ENCODE results near the gene WDR59.
A peak's percentile ranks its signal among the peaks of the same experiment; 100 is the strongest.
"Not testable (repeated sequence)": the region's sequence is repeated elsewhere in the genome, so short reads cannot be mapped to it uniquely, and the experiment has no call there.

The WDR59 gene

GRCh38 chr16:75019586-75019985, 34.7 kb upstream of the WDR59 start:
- ATAC-seq (ENCODE audit: low read depth) = no peak
- no peaks in the 10 kb centered on the region for H3K4me1 Mint-ChIP-seq
- H3K27ac Mint-ChIP-seq = no peak overlapping the region
- peaks cover 11% of the 10 kb centered on the region for H3K36me3 Mint-ChIP-seq
- H3K4me3 Mint-ChIP-seq = no peak overlapping the region
- DNase-seq (ENCODE audit: low spot score in 2 of 2) = no peak
- H3K9me3 Mint-ChIP-seq = peaks cover 8% of the 10 kb centered on the region
- peaks cover 4% of the 10 kb centered on the region for H3K27me3 Mint-ChIP-seq

GRCh38 chr16:75019007-75019406, 34.1 kb upstream of the WDR59 start:
- Mint-ChIP-seq H3K36me3 (peaks cover 11% of the 10 kb centered on the region), H3K4me3 (no peak overlapping the region), H3K27ac (no peak overlapping the region), H3K27me3 (peaks cover 5% of the 10 kb centered on the region), H3K4me1 (no peaks in the 10 kb centered on the region), H3K9me3 (peaks cover 8% of the 10 kb centered on the region)
- DNase-seq (ENCODE audit: low spot score in 2 of 2) = no peak
- no peak for ATAC-seq (ENCODE audit: low read depth)

GRCh38 chr16:75017670-75018525, 33.0 kb upstream of the WDR59 start:
- Mint-ChIP-seq H3K27ac (no peak overlapping the region), H3K36me3 (peaks cover 11% of the 10 kb centered on the region), H3K9me3 (peaks cover 8% of the 10 kb centered on the region), H3K27me3 (peaks cover 5% of the 10 kb centered on the region), H3K4me1 (no peaks in the 10 kb centered on the region), H3K4me3 (no peak overlapping the region)
- no peak for DNase-seq (ENCODE audit: low spot score in 2 of 2)
- ATAC-seq (ENCODE audit: low read depth) = no peak

- DNase-seq (ENCODE audit: low spot score in 2 of 2); H3K4me1 Mint-ChIP-seq; H3K27ac Mint-ChIP-seq; ATAC-seq (ENCODE audit: low read depth); H3K4me3 Mint-ChIP-seq; H3K27me3 Mint-ChIP-seq; H3K36me3 Mint-ChIP-seq; H3K9me3 Mint-ChIP-seq: not testable (repeated sequence)
Measured at GRCh38 chr16:75016451-75017081, 31.6 kb upstream of the WDR59 start.

- no peaks in the 10 kb centered on the region for H3K36me3 Mint-ChIP-seq
- peaks cover 8% of the 10 kb centered on the region for H3K4me1 Mint-ChIP-seq
- no peak overlapping the region for H3K27ac Mint-ChIP-seq
- no peaks in the 10 kb centered on the region for H3K9me3 Mint-ChIP-seq
- DNase-seq (ENCODE audit: low spot score in 2 of 2) (no peak), ATAC-seq (ENCODE audit: low read depth) (no peak)
- no peak overlapping the region for H3K4me3 Mint-ChIP-seq
- H3K27me3 Mint-ChIP-seq = peaks cover 3% of the 10 kb centered on the region
Measured at GRCh38 chr16:75014318-75014717, 29.4 kb upstream of the WDR59 start.

- not testable (repeated sequence) for H3K27me3 Mint-ChIP-seq; ATAC-seq (ENCODE audit: low read depth); H3K9me3 Mint-ChIP-seq; H3K36me3 Mint-ChIP-seq; H3K4me1 Mint-ChIP-seq; DNase-seq (ENCODE audit: low spot score in 2 of 2); H3K4me3 Mint-ChIP-seq; H3K27ac Mint-ChIP-seq
Measured at GRCh38 chr16:75013123-75013522, 28.2 kb upstream of the WDR59 start.

- Mint-ChIP-seq H3K4me1 (peaks cover 8% of the 10 kb centered on the region), H3K27me3 (peaks cover 3% of the 10 kb centered on the region), H3K27ac (peak overlapping the region; percentile 25), H3K4me3 (peak overlapping the region; percentile 67), H3K9me3 (no peaks in the 10 kb centered on the region), H3K36me3 (no peaks in the 10 kb centered on the region)
- ATAC-seq (ENCODE audit: low read depth) (no peak), DNase-seq (ENCODE audit: low spot score in 2 of 2) (no peak)
Measured at GRCh38 chr16:75012380-75013081, 27.6 kb upstream of the WDR59 start.

- Mint-ChIP-seq H3K27me3 (peaks cover 4% of the 10 kb centered on the region), H3K4me3 (no peak overlapping the region), H3K27ac (peak overlapping the region; percentile 25), H3K9me3 (no peaks in the 10 kb centered on the region), H3K4me1 (peaks cover 8% of the 10 kb centered on the region), H3K36me3 (no peaks in the 10 kb centered on the region)
- peak; percentile 86 for ATAC-seq (ENCODE audit: low read depth)
- no peak for DNase-seq (ENCODE audit: low spot score in 2 of 2)
Measured at GRCh38 chr16:75011634-75012307, 26.8 kb upstream of the WDR59 start.

- DNase-seq (ENCODE audit: low spot score in 2 of 2) = no peak
- no peak overlapping the region for H3K27ac Mint-ChIP-seq
- H3K36me3 Mint-ChIP-seq = no peaks in the 10 kb centered on the region
- H3K4me1 Mint-ChIP-seq = peaks cover 8% of the 10 kb centered on the region
- peaks cover 4% of the 10 kb centered on the region for H3K27me3 Mint-ChIP-seq
- H3K9me3 Mint-ChIP-seq = no peaks in the 10 kb centered on the region
- no peak overlapping the region for H3K4me3 Mint-ChIP-seq
- ATAC-seq (ENCODE audit: low read depth) = no peak
Measured at GRCh38 chr16:75010427-75010826, 25.5 kb upstream of the WDR59 start.

- Mint-ChIP-seq H3K9me3 (no peaks in the 10 kb centered on the region), H3K27me3 (peaks cover 7% of the 10 kb centered on the region), H3K4me3 (no peak overlapping the region), H3K4me1 (peaks cover 3% of the 10 kb centered on the region), H3K36me3 (no peaks in the 10 kb centered on the region), H3K27ac (no peak overlapping the region)
- no peak for DNase-seq (ENCODE audit: low spot score in 2 of 2)
- ATAC-seq (ENCODE audit: low read depth) = no peak
Measured at GRCh38 chr16:75007443-75007842, 22.5 kb upstream of the WDR59 start.

GRCh38 chr16:75005697-75006096, 20.8 kb upstream of the WDR59 start:
- no peaks in the 10 kb centered on the region for H3K9me3 Mint-ChIP-seq
- H3K36me3 Mint-ChIP-seq = no peaks in the 10 kb centered on the region
- ATAC-seq (ENCODE audit: low read depth) = no peak
- peaks cover 15% of the 10 kb centered on the region for H3K27me3 Mint-ChIP-seq
- no peak overlapping the region for H3K4me3 Mint-ChIP-seq
- no peak for DNase-seq (ENCODE audit: low spot score in 2 of 2)
- no peaks in the 10 kb centered on the region for H3K4me1 Mint-ChIP-seq
- no peak overlapping the region for H3K27ac Mint-ChIP-seq

GRCh38 chr16:75004460-75004859, 19.5 kb upstream of the WDR59 start:
- H3K9me3 Mint-ChIP-seq = no peaks in the 10 kb centered on the region
- H3K27me3 Mint-ChIP-seq = peaks cover 20% of the 10 kb centered on the region
- no peak overlapping the region for H3K4me3 Mint-ChIP-seq
- H3K36me3 Mint-ChIP-seq = no peaks in the 10 kb centered on the region
- peaks cover 5% of the 10 kb centered on the region for H3K4me1 Mint-ChIP-seq
- DNase-seq (ENCODE audit: low spot score in 2 of 2) (no peak), ATAC-seq (ENCODE audit: low read depth) (no peak)
- no peak overlapping the region for H3K27ac Mint-ChIP-seq

GRCh38 chr16:75003931-75004330, 19.0 kb upstream of the WDR59 start:
- Mint-ChIP-seq H3K4me1 (peaks cover 5% of the 10 kb centered on the region), H3K36me3 (no peaks in the 10 kb centered on the region), H3K9me3 (no peaks in the 10 kb centered on the region), H3K4me3 (no peak overlapping the region), H3K27ac (no peak overlapping the region), H3K27me3 (peaks cover 20% of the 10 kb centered on the region)
- DNase-seq (ENCODE audit: low spot score in 2 of 2) = no peak
- ATAC-seq (ENCODE audit: low read depth) = no peak

GRCh38 chr16:75002474-75002873, 17.6 kb upstream of the WDR59 start:
- Mint-ChIP-seq H3K4me1 (peaks cover 9% of the 10 kb centered on the region), H3K36me3 (no peaks in the 10 kb centered on the region), H3K9me3 (no peaks in the 10 kb centered on the region), H3K27ac (no peak overlapping the region), H3K4me3 (no peak overlapping the region), H3K27me3 (peaks cover 20% of the 10 kb centered on the region)
- DNase-seq (ENCODE audit: low spot score in 2 of 2) (no peak), ATAC-seq (ENCODE audit: low read depth) (no peak)
